ENCODE results near the gene LKAAEAR1. TPM values are rescaled to one million over a fixed set of nuclear protein-coding genes. Genes with fewer than 3 reads are reported as not detected.

Gene LKAAEAR1
- total and polyA plus RNA-seq, 9 of the 15 experiments (the other 6 are each of a cell fraction or from before 2014, with no cell fraction given), result not detected

DNA sequence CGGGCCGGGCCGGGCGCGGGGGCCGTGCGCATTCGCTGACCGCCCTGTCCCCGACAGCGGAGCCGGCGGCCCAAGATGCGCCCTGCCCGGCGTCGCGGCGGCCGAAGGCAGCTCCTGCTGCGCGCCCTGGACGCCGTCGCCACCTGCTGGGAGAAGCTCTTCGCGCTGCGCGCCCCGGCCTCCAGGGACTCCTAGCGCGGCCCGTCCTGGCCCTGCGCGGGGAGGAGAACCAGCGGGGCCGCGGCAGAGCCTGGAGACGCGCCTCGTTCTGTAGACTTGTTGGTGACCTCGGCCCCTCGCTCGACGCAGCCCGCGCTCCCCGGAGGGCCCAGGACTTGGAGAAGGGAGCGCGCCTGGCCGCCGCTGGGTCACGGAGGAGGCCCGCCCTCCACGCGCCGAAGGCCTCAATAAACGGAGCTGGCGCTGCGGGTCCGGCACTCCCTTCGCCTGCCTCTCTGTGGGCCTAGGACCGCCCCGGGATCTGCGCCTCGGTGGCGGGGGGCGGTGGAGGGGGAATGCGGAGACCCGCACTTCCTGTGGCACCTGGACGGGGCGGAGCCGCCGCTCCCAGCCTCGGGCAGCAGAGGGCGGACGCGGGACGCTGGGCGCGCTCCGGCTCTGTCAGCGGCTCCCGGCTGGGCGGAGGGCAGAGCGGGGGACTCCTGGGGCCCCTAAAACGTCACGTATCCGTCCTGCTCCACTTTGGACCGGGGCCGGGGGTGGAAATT, 45.5 kb downstream of the LKAAEAR1 start (continued):
- TF ChIP-seq, protein P1, sequence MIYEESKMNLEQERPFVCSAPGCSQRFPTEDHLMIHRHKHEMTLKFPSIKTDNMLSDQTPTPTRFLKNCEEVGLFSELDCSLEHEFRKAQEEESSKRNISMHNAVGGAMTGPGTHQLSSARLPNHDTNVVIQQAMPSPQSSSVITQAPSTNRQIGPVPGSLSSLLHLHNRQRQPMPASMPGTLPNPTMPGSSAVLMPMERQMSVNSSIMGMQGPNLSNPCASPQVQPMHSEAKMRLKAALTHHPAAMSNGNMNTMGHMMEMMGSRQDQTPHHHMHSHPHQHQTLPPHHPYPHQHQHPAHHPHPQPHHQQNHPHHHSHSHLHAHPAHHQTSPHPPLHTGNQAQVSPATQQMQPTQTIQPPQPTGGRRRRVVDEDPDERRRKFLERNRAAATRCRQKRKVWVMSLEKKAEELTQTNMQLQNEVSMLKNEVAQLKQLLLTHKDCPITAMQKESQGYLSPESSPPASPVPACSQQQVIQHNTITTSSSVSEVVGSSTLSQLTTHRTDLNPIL (CRISPR knock-in tag; IDR thresholded peaks at IDR 0.05), result no peak
- no peak for TF ChIP-seq IRF2 (CRISPR knock-in tag; IDR thresholded peaks at IDR 0.05)
- TF ChIP-seq, protein P2, sequence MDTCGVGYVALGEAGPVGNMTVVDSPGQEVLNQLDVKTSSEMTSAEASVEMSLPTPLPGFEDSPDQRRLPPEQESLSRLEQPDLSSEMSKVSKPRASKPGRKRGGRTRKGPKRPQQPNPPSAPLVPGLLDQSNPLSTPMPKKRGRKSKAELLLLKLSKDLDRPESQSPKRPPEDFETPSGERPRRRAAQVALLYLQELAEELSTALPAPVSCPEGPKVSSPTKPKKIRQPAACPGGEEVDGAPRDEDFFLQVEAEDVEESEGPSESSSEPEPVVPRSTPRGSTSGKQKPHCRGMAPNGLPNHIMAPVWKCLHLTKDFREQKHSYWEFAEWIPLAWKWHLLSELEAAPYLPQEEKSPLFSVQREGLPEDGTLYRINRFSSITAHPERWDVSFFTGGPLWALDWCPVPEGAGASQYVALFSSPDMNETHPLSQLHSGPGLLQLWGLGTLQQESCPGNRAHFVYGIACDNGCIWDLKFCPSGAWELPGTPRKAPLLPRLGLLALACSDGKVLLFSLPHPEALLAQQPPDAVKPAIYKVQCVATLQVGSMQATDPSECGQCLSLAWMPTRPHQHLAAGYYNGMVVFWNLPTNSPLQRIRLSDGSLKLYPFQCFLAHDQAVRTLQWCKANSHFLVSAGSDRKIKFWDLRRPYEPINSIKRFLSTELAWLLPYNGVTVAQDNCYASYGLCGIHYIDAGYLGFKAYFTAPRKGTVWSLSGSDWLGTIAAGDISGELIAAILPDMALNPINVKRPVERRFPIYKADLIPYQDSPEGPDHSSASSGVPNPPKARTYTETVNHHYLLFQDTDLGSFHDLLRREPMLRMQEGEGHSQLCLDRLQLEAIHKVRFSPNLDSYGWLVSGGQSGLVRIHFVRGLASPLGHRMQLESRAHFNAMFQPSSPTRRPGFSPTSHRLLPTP (IDR thresholded peaks at IDR 0.05; ENCODE audit: borderline replicate concordance, extremely low read depth, insufficient read length), result no peak
- TF ChIP-seq TOE1 (IDR thresholded peaks at IDR 0.05; ENCODE audit: borderline replicate concordance), result no peak
- TF ChIP-seq TOE1 (CRISPR knock-in tag; IDR thresholded peaks at IDR 0.05; ENCODE audit: borderline replicate concordance, low read depth), result no peak
- TF ChIP-seq, protein P3, sequence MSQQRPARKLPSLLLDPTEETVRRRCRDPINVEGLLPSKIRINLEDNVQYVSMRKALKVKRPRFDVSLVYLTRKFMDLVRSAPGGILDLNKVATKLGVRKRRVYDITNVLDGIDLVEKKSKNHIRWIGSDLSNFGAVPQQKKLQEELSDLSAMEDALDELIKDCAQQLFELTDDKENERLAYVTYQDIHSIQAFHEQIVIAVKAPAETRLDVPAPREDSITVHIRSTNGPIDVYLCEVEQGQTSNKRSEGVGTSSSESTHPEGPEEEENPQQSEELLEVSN (IDR thresholded peaks at IDR 0.05; ENCODE audit: borderline replicate concordance in 1 of 2, extremely low read depth in 1 of 2, insufficient read depth in 1 of 2, insufficient read length in 1 of 2, low read depth in 1 of 2, low read length in 1 of 2, poor library complexity in 1 of 2, severe bottlenecking in 1 of 2), result peak; percentile 85 to 96
- TF ChIP-seq ZFP36 (IDR thresholded peaks at IDR 0.05; ENCODE audit: low read depth, low read length, partially characterized antibody), result no peak
- TF ChIP-seq, protein P4, sequence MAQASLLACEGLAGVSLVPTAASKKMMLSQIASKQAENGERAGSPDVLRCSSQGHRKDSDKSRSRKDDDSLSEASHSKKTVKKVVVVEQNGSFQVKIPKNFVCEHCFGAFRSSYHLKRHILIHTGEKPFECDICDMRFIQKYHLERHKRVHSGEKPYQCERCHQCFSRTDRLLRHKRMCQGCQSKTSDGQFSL (CRISPR knock-in tag; IDR thresholded peaks at IDR 0.05), result peak; percentile 78
- TF ChIP-seq, protein P4 (tag; IDR thresholded peaks at IDR 0.05), result no peak
- TF ChIP-seq SMARCB1 (IDR thresholded peaks at IDR 0.05; ENCODE audit: insufficient read length, low read depth), result no peak
- no peak for TF ChIP-seq JUNB (CRISPR knock-in tag; conservative IDR thresholded peaks at IDR 0.05)
- TF ChIP-seq ZC3H8 (IDR thresholded peaks at IDR 0.05), result no peak
- no peak for TF ChIP-seq ZNF134 (CRISPR knock-in tag; conservative IDR thresholded peaks at IDR 0.05)
- no peak for TF ChIP-seq ZNF274 (IDR thresholded peaks at IDR 0.05; ENCODE audit: borderline replicate concordance, low read depth, low read length)
- no peak for TF ChIP-seq HMG20A (CRISPR knock-in tag; conservative IDR thresholded peaks at IDR 0.05)
- no peak for TF ChIP-seq PML (IDR thresholded peaks at IDR 0.05; ENCODE audit: low read length)
- 0 out of 2 replicates have a peak, but pooled peaks have one; percentile 43 for TF ChIP-seq ARID2 (IDR thresholded peaks at IDR 0.05)
- TF ChIP-seq CBX2 (IDR thresholded peaks at IDR 0.05; ENCODE audit: insufficient read depth, low read length, poor library complexity, severe bottlenecking), result no peak
- no peak for TF ChIP-seq ZFP1 (CRISPR knock-in tag; IDR thresholded peaks at IDR 0.05)
- no peak for TF ChIP-seq TBL1XR1 (IDR thresholded peaks at IDR 0.05; ENCODE audit: low read length in 2 of 2)
- no peak for TF ChIP-seq CSDE1 (IDR thresholded peaks at IDR 0.05)
- TF ChIP-seq KDM2B (CRISPR knock-in tag; IDR thresholded peaks at IDR 0.05), result no peak
- peak; percentile 51 for TF ChIP-seq NFIC (IDR thresholded peaks at IDR 0.05)

All from K562 (cell line).